Suprapubic skin (tissue), 3 donors: Measurements from ENCODE around the gene C10orf62.

ENCODE experiments used
- CTCF ChIP-seq, 2 donors: fragments of 200-600 bp in 1 of 2; fragments of 450-650 bp in 1 of 2; sonication (generic) in 1 of 2; IDR thresholded peaks; one replicate each; pipeline ENCODE4 v1.5.1; 2016 to 2019; ENCODE audit warnings: antibody characterized with exemption in 2 of 2, mild to moderate bottlenecking in 1 of 2, moderate library complexity in 1 of 2
- EP300 ChIP-seq: sonication (generic); formaldehyde crosslinking; IDR thresholded peaks from one replicate; pipeline ENCODE4 v1.6.1; 2017; ENCODE audit warnings: antibody characterized with exemption
- POLR2A ChIP-seq, 2 donors: fragments of 450-650 bp; IDR thresholded peaks; one replicate each; pipeline ENCODE4 v1.6.1; 2017; ENCODE audit warnings: antibody characterized with exemption in 2 of 2, mild to moderate bottlenecking in 2 of 2, moderate library complexity in 2 of 2

GRCh38 chr10:97593421-97593820, 3.9 kb downstream of the C10orf62 start:
- TF ChIP-seq CTCF (IDR thresholded peaks at IDR 0.05): no peak
- TF ChIP-seq POLR2A (IDR thresholded peaks at IDR 0.05): no peak
- no peak for TF ChIP-seq EP300
